ENCODE results near the gene POLE4. TPM values are rescaled to one million over a fixed set of nuclear protein-coding genes. Genes with fewer than 3 reads are reported as not detected.

POLE4 gene
- total RNA-seq, 1 donor from 2014 or later: 21.9 TPM

GRCh38 chr2:74951211-74951754 lies 7.2 kb upstream of the POLE4 start:
- FAIRE-seq (no peak), DNase-seq (ENCODE audit: low read depth) (no peak)
- no peaks in the 10 kb centered on the region for H3K36me3 ChIP-seq (ENCODE audit: control insufficient read depth, insufficient read depth, low read length)
- H3K4me3 ChIP-seq (ENCODE audit: low read depth, low read length): no peak overlapping the region
- no peak for TF ChIP-seq CTCF (IDR thresholded peaks at IDR 0.05; ENCODE audit: insufficient read depth, low read length, severe bottlenecking)
- H3K27me3 ChIP-seq (ENCODE audit: control insufficient read depth, insufficient read depth, low read length): no peaks in the 10 kb centered on the region

- Histone ChIP-seq H3K27me3 (ENCODE audit: control insufficient read depth, insufficient read depth, low read length) (no peaks in the 10 kb centered on the region), H3K4me3 (ENCODE audit: low read depth, low read length) (no peak overlapping the region), H3K36me3 (ENCODE audit: control insufficient read depth, insufficient read depth, low read length) (no peaks in the 10 kb centered on the region)
- no peak for DNase-seq (ENCODE audit: low read depth)
- FAIRE-seq: no peak
- TF ChIP-seq CTCF (IDR thresholded peaks at IDR 0.05; ENCODE audit: insufficient read depth, low read length, severe bottlenecking): no peak
Measured at GRCh38 chr2:74952575-74952974, 5.9 kb upstream of the POLE4 start.

GRCh38 chr2:74953796-74954499 lies 4.5 kb upstream of the POLE4 start:
- Histone ChIP-seq H3K27me3 (ENCODE audit: control insufficient read depth, insufficient read depth, low read length) (no peaks in the 10 kb centered on the region), H3K4me3 (ENCODE audit: low read depth, low read length) (no peak overlapping the region), H3K36me3 (ENCODE audit: control insufficient read depth, insufficient read depth, low read length) (no peaks in the 10 kb centered on the region)
- TF ChIP-seq CTCF (IDR thresholded peaks at IDR 0.05; ENCODE audit: insufficient read depth, low read length, severe bottlenecking): no peak
- DNase-seq (ENCODE audit: low read depth): no peak
- no peak for FAIRE-seq

- no peaks in the 10 kb centered on the region for H3K36me3 ChIP-seq (ENCODE audit: control insufficient read depth, insufficient read depth, low read length)
- TF ChIP-seq CTCF (IDR thresholded peaks at IDR 0.05; ENCODE audit: insufficient read depth, low read length, severe bottlenecking): no peak
Measured at GRCh38 chr2:74954500-74954874, 4.0 kb upstream of the POLE4 start.

GRCh38 chr2:74957886-74958273 lies 563 bp upstream of the POLE4 start:
- Histone ChIP-seq H3K27me3 (ENCODE audit: control insufficient read depth, insufficient read depth, low read length) (no peaks in the 10 kb centered on the region), H3K36me3 (ENCODE audit: control insufficient read depth, insufficient read depth, low read length) (peaks cover 2% of the 10 kb centered on the region), H3K4me3 (ENCODE audit: low read depth, low read length) (peak overlapping the region; percentile 67)
- DNase-seq (ENCODE audit: low read depth) (no peak), FAIRE-seq (no peak)
- no peak for TF ChIP-seq CTCF (IDR thresholded peaks at IDR 0.05; ENCODE audit: insufficient read depth, low read length, severe bottlenecking)

More at GRCh38 chr2:74954500-74954874, 4.0 kb upstream of the POLE4 start:
- Histone ChIP-seq H3K4me3 (ENCODE audit: low read depth, low read length) (no peak overlapping the region), H3K27me3 (ENCODE audit: control insufficient read depth, insufficient read depth, low read length) (no peaks in the 10 kb centered on the region)
- no peak for FAIRE-seq
- no peak for DNase-seq (ENCODE audit: low read depth)
